GM21381 (cell line): ENCODE results near the gene SPIRE1.
"Not testable (repeated sequence)": the region's sequence is repeated elsewhere in the genome, so short reads cannot be mapped to it uniquely, and the experiment has no call there.

Experiments used
- ATAC-seq: cut with Tn5 transposase; IDR thresholded peaks from one replicate; pipeline ENCODE4 v1.9.1; 2021; ENCODE audit warnings: mild to moderate bottlenecking, moderate library complexity; ENCODE audit not compliant: unreplicated experiment

Gene SPIRE1

GRCh38 chr18:12556946-12557806 lies 100.7 kb downstream of the SPIRE1 start:
- ATAC-seq: no peak

- ATAC-seq: no peak
These were observed 103.0 kb downstream of the SPIRE1 start for GRCh38 chr18:12554796-12555388.

GRCh38 chr18:12552879-12553242 lies 105.0 kb downstream of the SPIRE1 start:
- no peak for ATAC-seq

- ATAC-seq: not testable (repeated sequence)
These were observed 105.7 kb downstream of the SPIRE1 start for GRCh38 chr18:12551943-12552878.

- not testable (repeated sequence) for ATAC-seq
These were observed 106.4 kb downstream of the SPIRE1 start for GRCh38 chr18:12551466-12551865.

- no peak for ATAC-seq
These were observed 114.2 kb downstream of the SPIRE1 start for GRCh38 chr18:12543697-12544096.

GRCh38 chr18:12540751-12541150 lies 117.2 kb downstream of the SPIRE1 start:
- ATAC-seq: no peak

GRCh38 chr18:12539158-12539557 lies 118.7 kb downstream of the SPIRE1 start:
- not testable (repeated sequence) for ATAC-seq

GRCh38 chr18:12534820-12535219 lies 123.1 kb downstream of the SPIRE1 start:
- no peak for ATAC-seq

- ATAC-seq: no peak
These were observed 125.2 kb downstream of the SPIRE1 start for GRCh38 chr18:12532661-12533060.

- ATAC-seq: no peak
These were observed 126.2 kb downstream of the SPIRE1 start for GRCh38 chr18:12531749-12532148.

GRCh38 chr18:12520442-12520992 lies 137.4 kb downstream of the SPIRE1 start:
- no peak for ATAC-seq

GRCh38 chr18:12518832-12519531 lies 138.9 kb downstream of the SPIRE1 start:
- ATAC-seq: no peak

GRCh38 chr18:12518326-12518725 lies 139.6 kb downstream of the SPIRE1 start:
- no peak for ATAC-seq

- ATAC-seq: no peak
These were observed 140.6 kb downstream of the SPIRE1 start for GRCh38 chr18:12517142-12517825.

- ATAC-seq: no peak
These were observed 141.8 kb downstream of the SPIRE1 start for GRCh38 chr18:12516049-12516630.

- no peak for ATAC-seq
These were observed 142.4 kb downstream of the SPIRE1 start for GRCh38 chr18:12515550-12515949.

- ATAC-seq: no peak
These were observed 150.9 kb downstream of the SPIRE1 start for GRCh38 chr18:12507007-12507406.

- no peak for ATAC-seq
These were observed 156.9 kb downstream of the SPIRE1 start for GRCh38 chr18:12500986-12501385.
